HepG2 (cell line): Measurements from ENCODE around the gene NDUFAF3. TPM values are rescaled to one million over a fixed set of nuclear protein-coding genes. Genes with fewer than 3 reads are reported as not detected.

Experiments
- ARNT ChIP-seq: fragments of 450-650 bp; IDR thresholded peaks from 2 replicates; pipeline ENCODE4 v1.6.1; 2017
- ARNTL ChIP-seq: sonication (generic); formaldehyde crosslinking; IDR thresholded peaks from 2 replicates; pipeline ENCODE4 v1.4.0; 2020; ENCODE audit warnings: mild to moderate bottlenecking, missing genetic modification reagents
- CBFB ChIP-seq: sonication (generic); formaldehyde crosslinking; IDR thresholded peaks from 2 replicates; pipeline ENCODE4 v1.4.0; 2020; ENCODE audit warnings: missing genetic modification reagents
- DRAP1 ChIP-seq: IDR thresholded peaks from 2 replicates; pipeline ENCODE4 v1.6.1; 2016; ENCODE audit warnings: missing genetic modification reagents, missing compliant biosample characterization
- ETV6 ChIP-seq: sonication (generic); formaldehyde crosslinking; conservative IDR thresholded peaks from 2 replicates; pipeline ENCODE4 v1.4.0; 2020; ENCODE audit warnings: missing genetic modification reagents
- KLF13 ChIP-seq: sonication (generic); formaldehyde crosslinking; IDR thresholded peaks from 2 replicates; pipeline ENCODE4 v1.4.0; 2020; ENCODE audit warnings: mild to moderate bottlenecking, missing genetic modification reagents
- MAZ ChIP-seq, 2 experiments: sonication (generic) in 1 of 2; formaldehyde crosslinking in 1 of 2; IDR thresholded peaks; 2 replicates each; pipeline versions ENCODE4 v1.5.0 to v1.6.1; 2012 to 2020; ENCODE audit warnings: low read depth in 2 of 2, mild to moderate bottlenecking in 2 of 2, borderline replicate concordance in 1 of 2, improper control_type of control experiment in 1 of 2, low read length in 1 of 2, missing genetic modification reagents in 1 of 2, moderate library complexity in 1 of 2
- NFKB2 ChIP-seq: sonication (generic); formaldehyde crosslinking; IDR thresholded peaks from 2 replicates; pipeline ENCODE4 v1.4.0; 2020; ENCODE audit warnings: missing genetic modification reagents, borderline replicate concordance
- PHF8 ChIP-seq: sonication (generic); formaldehyde crosslinking; IDR thresholded peaks from 2 replicates; pipeline ENCODE4 v1.5.0; 2020; ENCODE audit warnings: missing genetic modification reagents
- POLR2G ChIP-seq: fragments of 200-400 bp; formaldehyde crosslinking; IDR thresholded peaks from 2 replicates; pipeline ENCODE4 v1.6.1; 2018; ENCODE audit warnings: mild to moderate bottlenecking, low read depth, low read length, moderate library complexity
- PRMT3 ChIP-seq: sonication (generic); formaldehyde crosslinking; IDR thresholded peaks from 2 replicates; pipeline ENCODE4 v1.8.1; 2022; ENCODE audit warnings: low read depth, mild to moderate bottlenecking, moderate library complexity, missing genetic modification reagents, borderline replicate concordance
- SMC3 ChIP-seq: IDR thresholded peaks from 2 replicates; pipeline ENCODE4 v1.6.1; 2011; ENCODE audit warnings: low read length, improper control_type of control experiment
- SRSF1 ChIP-seq: fragments of 200-400 bp; formaldehyde crosslinking; optimal IDR thresholded peaks from 2 replicates; pipeline ENCODE3; 2017; ENCODE audit warnings: mild to moderate bottlenecking, low read depth, low read length, moderate library complexity
- ZNF12 ChIP-seq: sonication (generic); formaldehyde crosslinking; IDR thresholded peaks from 2 replicates; pipeline ENCODE4 v1.5.0; 2020; ENCODE audit warnings: missing genetic modification reagents
- ZNF121 ChIP-seq: sonication (generic); formaldehyde crosslinking; IDR thresholded peaks from 2 replicates; pipeline ENCODE4 v1.5.0; 2020; ENCODE audit warnings: mild to moderate bottlenecking, missing genetic modification reagents
- ZNF275 ChIP-seq: sonication (generic); formaldehyde crosslinking; IDR thresholded peaks from 2 replicates; pipeline ENCODE4 v1.8.0; 2022; ENCODE audit warnings: missing genetic modification reagents, mild to moderate bottlenecking, inconsistent platforms, borderline replicate concordance
- ZNF589 ChIP-seq: sonication (generic); formaldehyde crosslinking; conservative IDR thresholded peaks from 2 replicates; pipeline ENCODE4 v1.8.0; 2022; ENCODE audit warnings: mild to moderate bottlenecking, moderate library complexity, missing genetic modification reagents
- ZNF777 ChIP-seq: sonication (generic); formaldehyde crosslinking; IDR thresholded peaks from 2 replicates; pipeline ENCODE4 v1.4.0; 2020; ENCODE audit warnings: missing genetic modification reagents
- polyA plus RNA-seq, 8 experiments: library from polyadenylated mRNA; depleted of rRNA in 3 of 8; stranded (reverse) in 7 of 8; unstranded in 1 of 8; fragments of >200 nt; fragmentation: Illumina TruSeq in 4 of 8; extraction: Trizol in 4 of 8; gene quantifications; 2 replicates each; pipeline versions ENCODE4 v1.2.1 to v1.2.3, GENCODE V29; 2011 to 2016; ENCODE audit warnings: low read depth in 4 of 8, missing spikeins in 1 of 8, mixed read lengths in 1 of 8; ENCODE audit not compliant: insufficient read depth in 1 of 8
- total RNA-seq, 5 experiments: library from RNA; depleted of rRNA; stranded (reverse); fragments of >200 nt; fragmentation: Illumina TruSeq; extraction: Trizol; gene quantifications; 2 replicates each; pipeline ENCODE4 v1.2.3, GENCODE V29; 2016; ENCODE audit warnings: low read depth in 1 of 5
- TF ChIP-seq, protein P1 (sequence below): sonication (generic); formaldehyde crosslinking; IDR thresholded peaks from 2 replicates; pipeline ENCODE4 v1.4.0; 2020; ENCODE audit warnings: missing genetic modification reagents
- TF ChIP-seq, protein P2 (sequence below): sonication (generic); formaldehyde crosslinking; IDR thresholded peaks from 2 replicates; pipeline ENCODE4 v1.4.0; 2020; ENCODE audit warnings: missing genetic modification reagents

NDUFAF3 gene
- total and polyA plus RNA-seq, 2 of the 13 experiments (the other 11 are each of a cell fraction or from before 2014, with no cell fraction given): 39.0 to 50.0 TPM

GRCh38 chr3:49017971-49018706, 3.8 kb upstream of the NDUFAF3 start, which contains the start of gene DALRD3 (continued):
- TF ChIP-seq KLF13 (CRISPR knock-in tag) (peak; percentile 39; the same call in 1 of the 2 replicates), ZNF275 (CRISPR knock-in tag) (peak; percentile 47; the same call in 1 of the 2 replicates), ARNTL (CRISPR knock-in tag) (0 out of 2 replicates have a peak, but pooled peaks have one; percentile 68), CBFB (peak; percentile 44; the same call in 1 of the 2 replicates), ZNF12 (CRISPR knock-in tag) (0 out of 2 replicates have a peak, but pooled peaks have one; percentile 1), SRSF1 (peak; percentile 29), PRMT3 (CRISPR knock-in tag) (peak; percentile 82; the same call in 1 of the 2 replicates), SMC3 (no peak), ZNF589 (CRISPR knock-in tag) (peak; percentile 71; the same call in 1 of the 2 replicates), ZNF777 (CRISPR knock-in tag) (peak; percentile 63; the same call in 1 of the 2 replicates), PHF8 (CRISPR knock-in tag) (peak; percentile 60), ZNF121 (peak; percentile 99), ARNT (no peak), MAZ (IDR thresholded peaks at IDR 0.05; ENCODE audit: borderline replicate concordance, low read depth, low read length) (no peak), MAZ (CRISPR knock-in tag; IDR thresholded peaks at IDR 0.05; ENCODE audit: low read depth) (peak; percentile 82), POLR2G (peak; percentile 75), NFKB2 (CRISPR knock-in tag) (peak; percentile 82; the same call in 1 of the 2 replicates), DRAP1 (CRISPR knock-in tag) (no peak; the same call in 1 of the 2 replicates), ETV6 (CRISPR knock-in tag) (no peak)
- TF ChIP-seq, protein P1, sequence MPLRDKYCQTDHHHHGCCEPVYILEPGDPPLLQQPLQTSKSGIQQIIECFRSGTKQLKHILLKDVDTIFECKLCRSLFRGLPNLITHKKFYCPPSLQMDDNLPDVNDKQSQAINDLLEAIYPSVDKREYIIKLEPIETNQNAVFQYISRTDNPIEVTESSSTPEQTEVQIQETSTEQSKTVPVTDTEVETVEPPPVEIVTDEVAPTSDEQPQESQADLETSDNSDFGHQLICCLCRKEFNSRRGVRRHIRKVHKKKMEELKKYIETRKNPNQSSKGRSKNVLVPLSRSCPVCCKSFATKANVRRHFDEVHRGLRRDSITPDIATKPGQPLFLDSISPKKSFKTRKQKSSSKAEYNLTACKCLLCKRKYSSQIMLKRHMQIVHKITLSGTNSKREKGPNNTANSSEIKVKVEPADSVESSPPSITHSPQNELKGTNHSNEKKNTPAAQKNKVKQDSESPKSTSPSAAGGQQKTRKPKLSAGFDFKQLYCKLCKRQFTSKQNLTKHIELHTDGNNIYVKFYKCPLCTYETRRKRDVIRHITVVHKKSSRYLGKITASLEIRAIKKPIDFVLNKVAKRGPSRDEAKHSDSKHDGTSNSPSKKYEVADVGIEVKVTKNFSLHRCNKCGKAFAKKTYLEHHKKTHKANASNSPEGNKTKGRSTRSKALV: peak; percentile 79; the same call in 1 of the 2 replicates
- TF ChIP-seq, protein P2, sequence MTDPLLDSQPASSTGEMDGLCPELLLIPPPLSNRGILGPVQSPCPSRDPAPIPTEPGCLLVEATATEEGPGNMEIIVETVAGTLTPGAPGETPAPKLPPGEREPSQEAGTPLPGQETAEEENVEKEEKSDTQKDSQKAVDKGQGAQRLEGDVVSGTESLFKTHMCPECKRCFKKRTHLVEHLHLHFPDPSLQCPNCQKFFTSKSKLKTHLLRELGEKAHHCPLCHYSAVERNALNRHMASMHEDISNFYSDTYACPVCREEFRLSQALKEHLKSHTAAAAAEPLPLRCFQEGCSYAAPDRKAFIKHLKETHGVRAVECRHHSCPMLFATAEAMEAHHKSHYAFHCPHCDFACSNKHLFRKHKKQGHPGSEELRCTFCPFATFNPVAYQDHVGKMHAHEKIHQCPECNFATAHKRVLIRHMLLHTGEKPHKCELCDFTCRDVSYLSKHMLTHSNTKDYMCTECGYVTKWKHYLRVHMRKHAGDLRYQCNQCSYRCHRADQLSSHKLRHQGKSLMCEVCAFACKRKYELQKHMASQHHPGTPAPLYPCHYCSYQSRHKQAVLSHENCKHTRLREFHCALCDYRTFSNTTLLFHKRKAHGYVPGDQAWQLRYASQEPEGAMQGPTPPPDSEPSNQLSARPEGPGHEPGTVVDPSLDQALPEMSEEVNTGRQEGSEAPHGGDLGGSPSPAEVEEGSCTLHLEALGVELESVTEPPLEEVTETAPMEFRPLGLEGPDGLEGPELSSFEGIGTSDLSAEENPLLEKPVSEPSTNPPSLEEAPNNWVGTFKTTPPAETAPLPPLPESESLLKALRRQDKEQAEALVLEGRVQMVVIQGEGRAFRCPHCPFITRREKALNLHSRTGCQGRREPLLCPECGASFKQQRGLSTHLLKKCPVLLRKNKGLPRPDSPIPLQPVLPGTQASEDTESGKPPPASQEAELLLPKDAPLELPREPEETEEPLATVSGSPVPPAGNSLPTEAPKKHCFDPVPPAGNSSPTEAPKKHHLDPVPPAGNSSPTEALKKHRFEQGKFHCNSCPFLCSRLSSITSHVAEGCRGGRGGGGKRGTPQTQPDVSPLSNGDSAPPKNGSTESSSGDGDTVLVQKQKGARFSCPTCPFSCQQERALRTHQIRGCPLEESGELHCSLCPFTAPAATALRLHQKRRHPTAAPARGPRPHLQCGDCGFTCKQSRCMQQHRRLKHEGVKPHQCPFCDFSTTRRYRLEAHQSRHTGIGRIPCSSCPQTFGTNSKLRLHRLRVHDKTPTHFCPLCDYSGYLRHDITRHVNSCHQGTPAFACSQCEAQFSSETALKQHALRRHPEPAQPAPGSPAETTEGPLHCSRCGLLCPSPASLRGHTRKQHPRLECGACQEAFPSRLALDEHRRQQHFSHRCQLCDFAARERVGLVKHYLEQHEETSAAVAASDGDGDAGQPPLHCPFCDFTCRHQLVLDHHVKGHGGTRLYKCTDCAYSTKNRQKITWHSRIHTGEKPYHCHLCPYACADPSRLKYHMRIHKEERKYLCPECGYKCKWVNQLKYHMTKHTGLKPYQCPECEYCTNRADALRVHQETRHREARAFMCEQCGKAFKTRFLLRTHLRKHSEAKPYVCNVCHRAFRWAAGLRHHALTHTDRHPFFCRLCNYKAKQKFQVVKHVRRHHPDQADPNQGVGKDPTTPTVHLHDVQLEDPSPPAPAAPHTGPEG (CRISPR knock-in tag): peak; percentile 46; the same call in 1 of the 2 replicates
